Neutrophil (primary cell): ENCODE data around the gene TMEM106C.

Experiments used
- H3K27ac ChIP-seq: fragments of 200-600 bp; sonication (generic); 2 replicates; pipeline ENCODE4 v1.5.1; 2016; ENCODE audit warnings: mild to moderate bottlenecking, moderate library complexity
- H3K27me3 ChIP-seq: fragments of 200-600 bp; sonication (generic); 2 replicates; pipeline ENCODE4 v1.6.0; 2016; ENCODE audit warnings: mild to moderate bottlenecking
- H3K36me3 ChIP-seq: fragments of 200-600 bp; sonication (generic); 2 replicates; pipeline ENCODE4 v1.5.1; 2017
- H3K4me1 ChIP-seq, 2 experiments: fragments of 200-600 bp in 1 of 2; sonication (generic) in 1 of 2; 1 replicate in 1 of 2; 2 replicates in 1 of 2; pipeline versions ENCODE4 v1.5.1 to v1.6.1; 2013 to 2016; ENCODE audit warnings: low read depth in 1 of 2, low read length in 1 of 2, mild to moderate bottlenecking in 1 of 2, moderate library complexity in 1 of 2; ENCODE audit not compliant: control insufficient read depth in 1 of 2, insufficient read depth in 1 of 2
- H3K4me3 ChIP-seq, 2 experiments: fragments of 200-600 bp in 1 of 2; sonication (generic) in 1 of 2; 1 replicate in 1 of 2; 2 replicates in 1 of 2; pipeline ENCODE4 v1.5.1; 2013 to 2016; ENCODE audit warnings: low read depth in 1 of 2, low read length in 1 of 2, mild to moderate bottlenecking in 1 of 2, moderate library complexity in 1 of 2
- H3K9me3 ChIP-seq: fragments of 200-600 bp; sonication (generic); 2 replicates; pipeline ENCODE4 v1.5.1; 2016
- CTCF ChIP-seq: fragments of 200-600 bp; sonication (generic); IDR thresholded peaks from 2 replicates; pipeline ENCODE4 v1.5.1; 2016; ENCODE audit warnings: antibody characterized with exemption

TMEM106C gene

GRCh38 chr12:47972895-47973294 is 9.5 kb downstream of the TMEM106C start:
- H3K27me3 ChIP-seq, result no peaks in the 10 kb centered on the region
- no peaks in the 10 kb centered on the region for H3K4me1 ChIP-seq
- H3K4me3 ChIP-seq, result no peak overlapping the region
- no peaks in the 10 kb centered on the region for H3K9me3 ChIP-seq
- H3K27ac ChIP-seq, result no peak overlapping the region
- TF ChIP-seq CTCF, result no peak
- peaks cover 21% of the 10 kb centered on the region for H3K36me3 ChIP-seq

GRCh38 chr12:47973870-47974269 is 10.5 kb downstream of the TMEM106C start:
- no peaks in the 10 kb centered on the region for H3K9me3 ChIP-seq
- H3K27me3 ChIP-seq, result no peaks in the 10 kb centered on the region
- no peak for TF ChIP-seq CTCF

GRCh38 chr12:47975036-47975620 is 11.7 kb downstream of the TMEM106C start:
- H3K4me3 ChIP-seq, result no peak overlapping the region
- no peaks in the 10 kb centered on the region for H3K4me1 ChIP-seq
- no peaks in the 10 kb centered on the region for H3K27me3 ChIP-seq
- H3K9me3 ChIP-seq, result no peaks in the 10 kb centered on the region
- no peak overlapping the region for H3K27ac ChIP-seq
- TF ChIP-seq CTCF, result no peak
- H3K36me3 ChIP-seq, result no peaks in the 10 kb centered on the region

More at GRCh38 chr12:47973870-47974269, 10.5 kb downstream of the TMEM106C start:
- Histone ChIP-seq H3K27ac (no peak overlapping the region), H3K4me1 (no peaks in the 10 kb centered on the region), H3K36me3 (peaks cover 12% of the 10 kb centered on the region), H3K4me3 (no peak overlapping the region)

GRCh38 chr12:47975816-47976215 is 12.4 kb downstream of the TMEM106C start:
- Histone ChIP-seq H3K4me1 (no peaks in the 10 kb centered on the region), H3K27ac (no peak overlapping the region), H3K27me3 (no peaks in the 10 kb centered on the region), H3K9me3 (no peaks in the 10 kb centered on the region), H3K4me3 (no peak overlapping the region), H3K36me3 (no peaks in the 10 kb centered on the region)
- no peak for TF ChIP-seq CTCF

GRCh38 chr12:47977046-47977771 is 13.8 kb downstream of the TMEM106C start:
- no peak for TF ChIP-seq CTCF
- H3K4me1 ChIP-seq, result no peaks in the 10 kb centered on the region
- H3K4me3 ChIP-seq, result no peak overlapping the region
- H3K9me3 ChIP-seq, result no peaks in the 10 kb centered on the region
- no peak overlapping the region for H3K27ac ChIP-seq
- no peaks in the 10 kb centered on the region for H3K27me3 ChIP-seq
- no peaks in the 10 kb centered on the region for H3K36me3 ChIP-seq
